Measurements from ENCODE around the gene MTRF1.

The MTRF1 gene

DNA sequence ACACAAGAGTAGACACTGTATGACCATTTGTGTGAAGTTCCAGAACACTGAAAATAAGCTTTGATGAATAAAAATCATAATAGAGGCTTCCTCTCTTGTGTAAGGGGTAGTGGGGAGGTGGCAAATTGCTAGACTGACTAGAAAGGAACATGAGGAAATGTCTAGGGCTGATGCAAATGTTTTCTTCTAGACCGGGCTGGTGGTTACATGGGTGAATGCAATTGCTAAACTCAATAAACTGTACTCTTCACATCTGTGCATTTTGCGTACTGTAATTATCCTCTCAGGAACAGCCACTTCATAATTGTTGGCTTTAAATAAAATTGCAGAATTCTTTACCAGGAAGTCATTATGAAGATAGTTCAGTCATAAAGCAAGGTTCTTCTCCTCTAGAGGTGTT lies 63.9 kb downstream of the MTRF1 start:
- no peaks in the 10 kb centered on the region for H3K27me3 ChIP-seq (replicated peaks)
- H3K36me3 ChIP-seq (replicated peaks): no peaks in the 10 kb centered on the region
- no peak overlapping the region for H3K27ac ChIP-seq
- in situ Hi-C loops (cut with HindIII; ENCODE audit: low pct_ligation_motif_present, low sequenced_read_pairs): no loop called here
- no peak for DNase-seq
- H3K4me3 ChIP-seq (ENCODE audit: low read depth, low read length): no peak overlapping the region
- TF ChIP-seq, protein P1, sequence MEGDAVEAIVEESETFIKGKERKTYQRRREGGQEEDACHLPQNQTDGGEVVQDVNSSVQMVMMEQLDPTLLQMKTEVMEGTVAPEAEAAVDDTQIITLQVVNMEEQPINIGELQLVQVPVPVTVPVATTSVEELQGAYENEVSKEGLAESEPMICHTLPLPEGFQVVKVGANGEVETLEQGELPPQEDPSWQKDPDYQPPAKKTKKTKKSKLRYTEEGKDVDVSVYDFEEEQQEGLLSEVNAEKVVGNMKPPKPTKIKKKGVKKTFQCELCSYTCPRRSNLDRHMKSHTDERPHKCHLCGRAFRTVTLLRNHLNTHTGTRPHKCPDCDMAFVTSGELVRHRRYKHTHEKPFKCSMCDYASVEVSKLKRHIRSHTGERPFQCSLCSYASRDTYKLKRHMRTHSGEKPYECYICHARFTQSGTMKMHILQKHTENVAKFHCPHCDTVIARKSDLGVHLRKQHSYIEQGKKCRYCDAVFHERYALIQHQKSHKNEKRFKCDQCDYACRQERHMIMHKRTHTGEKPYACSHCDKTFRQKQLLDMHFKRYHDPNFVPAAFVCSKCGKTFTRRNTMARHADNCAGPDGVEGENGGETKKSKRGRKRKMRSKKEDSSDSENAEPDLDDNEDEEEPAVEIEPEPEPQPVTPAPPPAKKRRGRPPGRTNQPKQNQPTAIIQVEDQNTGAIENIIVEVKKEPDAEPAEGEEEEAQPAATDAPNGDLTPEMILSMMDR (IDR thresholded peaks at IDR 0.05; ENCODE audit: low read depth, low read length, missing control alignments): no peak

DNA sequence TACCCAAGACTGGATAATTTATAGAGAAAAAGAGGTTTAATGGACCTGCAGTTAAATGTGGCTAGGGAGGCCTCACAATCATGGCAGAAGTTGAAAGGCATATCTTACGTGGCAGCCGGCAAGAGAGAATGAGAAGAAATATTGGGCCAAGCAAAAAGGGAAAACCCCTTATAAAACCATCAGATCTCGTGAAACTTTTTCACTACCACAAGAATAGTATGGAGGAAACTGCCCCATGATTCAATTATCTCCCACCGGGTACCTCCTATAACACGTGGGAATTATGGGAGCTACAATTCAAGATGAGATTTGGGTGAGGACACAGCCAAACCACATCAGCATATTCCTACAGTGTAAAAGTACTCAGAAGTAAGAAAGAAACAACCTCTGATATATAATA lies 64.3 kb downstream of the MTRF1 start:
- no peak overlapping the region for H3K4me3 ChIP-seq (ENCODE audit: low read depth, low read length)
- H3K27ac ChIP-seq: no peak overlapping the region
- H3K27me3 ChIP-seq (replicated peaks): no peaks in the 10 kb centered on the region
- H3K36me3 ChIP-seq (replicated peaks): no peaks in the 10 kb centered on the region
- DNase-seq: no peak
- TF ChIP-seq, protein P1 (IDR thresholded peaks at IDR 0.05; ENCODE audit: low read depth, low read length, missing control alignments): no peak
- in situ Hi-C loops (cut with HindIII; ENCODE audit: low pct_ligation_motif_present, low sequenced_read_pairs): no loop called here

DNA sequence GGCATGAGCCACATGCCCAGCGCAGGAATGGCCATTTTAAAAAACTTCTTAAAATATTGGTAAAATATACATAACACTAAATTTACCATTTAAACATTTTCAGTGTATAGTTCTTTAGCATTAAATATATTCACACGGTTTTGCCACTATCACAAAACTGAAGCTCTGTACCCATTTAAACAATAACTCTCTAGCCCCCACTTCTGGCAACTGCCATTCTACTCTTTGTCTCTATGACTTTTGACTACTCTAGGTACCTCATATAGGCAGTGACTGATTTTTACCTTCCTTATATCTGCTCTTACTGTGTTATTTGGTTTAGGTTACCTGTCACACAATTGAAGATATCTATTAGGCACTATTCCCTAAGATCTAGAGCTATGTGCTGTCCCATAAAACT lies 66.8 kb downstream of the MTRF1 start:
- H3K27ac ChIP-seq: no peak overlapping the region
- H3K4me3 ChIP-seq (ENCODE audit: low read depth, low read length): no peak overlapping the region
- no peak for DNase-seq
- no peaks in the 10 kb centered on the region for H3K27me3 ChIP-seq (replicated peaks)
- H3K36me3 ChIP-seq (replicated peaks): no peaks in the 10 kb centered on the region
- in situ Hi-C loops (cut with HindIII; ENCODE audit: low pct_ligation_motif_present, low sequenced_read_pairs): no loop called here
- TF ChIP-seq, protein P1 (IDR thresholded peaks at IDR 0.05; ENCODE audit: low read depth, low read length, missing control alignments): peak; percentile 52

DNA sequence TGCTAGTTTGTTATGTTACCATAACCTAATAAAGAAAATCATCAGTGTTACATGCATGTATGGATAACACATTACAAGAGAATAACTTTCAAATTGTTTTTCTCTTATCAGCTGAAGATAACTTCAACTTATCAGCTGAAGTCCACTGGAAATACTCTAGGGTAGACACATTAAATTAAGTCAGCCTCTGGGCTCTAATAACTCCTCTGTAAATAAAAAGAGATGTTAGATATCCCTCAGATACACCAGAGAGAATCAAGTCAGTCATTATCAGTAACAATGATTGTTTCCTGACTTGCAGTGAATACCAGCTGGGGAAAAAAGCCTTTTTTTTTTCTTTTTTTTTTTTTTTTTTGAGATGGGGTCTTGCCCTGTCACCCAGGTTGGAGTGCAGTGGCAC lies 67.4 kb downstream of the MTRF1 start:
- no peak overlapping the region for H3K4me3 ChIP-seq (ENCODE audit: low read depth, low read length)
- no peaks in the 10 kb centered on the region for H3K27me3 ChIP-seq (replicated peaks)
- no peak overlapping the region for H3K27ac ChIP-seq
- H3K36me3 ChIP-seq (replicated peaks): no peaks in the 10 kb centered on the region
- DNase-seq: no peak
- in situ Hi-C loops (cut with HindIII; ENCODE audit: low pct_ligation_motif_present, low sequenced_read_pairs): no loop called here
- TF ChIP-seq, protein P1 (IDR thresholded peaks at IDR 0.05; ENCODE audit: low read depth, low read length, missing control alignments): no peak

DNA sequence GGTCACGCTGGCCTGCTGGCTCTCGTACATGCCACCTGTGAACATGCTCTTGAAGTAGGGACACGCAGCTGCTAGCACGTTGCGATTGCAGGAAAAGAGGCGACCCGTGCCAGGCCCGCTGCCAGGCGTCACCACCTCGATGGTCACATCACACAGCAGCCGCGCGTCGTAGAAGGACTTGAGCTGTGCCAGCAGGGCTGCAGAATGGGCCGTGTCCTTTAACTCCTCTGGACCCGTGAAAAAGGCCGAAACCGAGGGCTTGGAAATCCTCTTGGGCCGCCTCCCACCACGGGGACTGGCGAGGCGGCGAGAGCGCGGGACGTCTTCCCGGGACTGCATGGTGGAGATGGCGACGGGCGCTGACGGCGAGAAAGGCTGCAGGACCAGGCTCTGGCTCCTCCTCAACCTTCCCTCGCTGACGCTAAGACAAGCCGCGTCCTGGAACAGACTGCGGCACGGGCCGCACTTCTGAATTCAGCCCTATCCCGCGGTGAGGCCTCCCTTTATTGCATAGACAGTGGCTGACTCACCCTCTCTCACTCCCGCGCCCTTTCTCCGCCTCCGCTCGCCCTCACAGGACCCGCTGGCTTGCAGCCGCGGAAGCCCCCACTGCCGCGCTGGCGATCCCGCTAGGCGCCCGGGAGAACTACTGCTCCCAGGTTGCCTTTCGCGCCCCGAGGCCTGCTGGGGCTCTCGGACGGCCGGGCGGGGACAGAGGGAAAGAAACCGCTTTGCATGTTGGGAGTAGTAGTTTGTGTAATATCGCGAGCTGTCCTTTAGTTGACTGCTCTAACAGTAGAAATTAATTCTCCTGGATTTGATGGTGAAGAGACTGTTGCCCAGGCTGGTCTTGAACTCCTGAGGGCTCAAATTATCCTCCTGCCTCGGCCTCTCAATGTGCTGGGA lies 69.2 kb downstream of the MTRF1 start, which contains the start of gene KBTBD7:
KBTBD7 (minus strand) TSS at position 651 of the 906 bp plus-strand sequence; CDS start at position 339, 312 bp downstream.
- peak; percentile 98 for DNase-seq
- Histone ChIP-seq H3K27me3 (replicated peaks) (no peaks in the 10 kb centered on the region), H3K36me3 (replicated peaks) (no peaks in the 10 kb centered on the region), H3K4me3 (ENCODE audit: low read depth, low read length) (peak within 1 kb of the TSS; percentile 54), H3K27ac (peak within 1 kb of the TSS; percentile 67)
- in situ Hi-C loops (cut with HindIII; ENCODE audit: low pct_ligation_motif_present, low sequenced_read_pairs): no loop called here
- TF ChIP-seq, protein P1 (IDR thresholded peaks at IDR 0.05; ENCODE audit: low read depth, low read length, missing control alignments): no peak

All from brain microvascular endothelial cell (primary cell).